ENCODE measurements around the gene ADAMTS9. TPM values are rescaled to one million over a fixed set of nuclear protein-coding genes. Genes with fewer than 3 reads are reported as not detected.

ADAMTS9 gene
- total RNA-seq, 1 experiment from 2014 or later: 3.3 TPM

GRCh38 chr3:64490180-64490724 is 197.5 kb downstream of the ADAMTS9 start:
- no peak for DNase-seq (ENCODE audit: low read depth)

DNA sequence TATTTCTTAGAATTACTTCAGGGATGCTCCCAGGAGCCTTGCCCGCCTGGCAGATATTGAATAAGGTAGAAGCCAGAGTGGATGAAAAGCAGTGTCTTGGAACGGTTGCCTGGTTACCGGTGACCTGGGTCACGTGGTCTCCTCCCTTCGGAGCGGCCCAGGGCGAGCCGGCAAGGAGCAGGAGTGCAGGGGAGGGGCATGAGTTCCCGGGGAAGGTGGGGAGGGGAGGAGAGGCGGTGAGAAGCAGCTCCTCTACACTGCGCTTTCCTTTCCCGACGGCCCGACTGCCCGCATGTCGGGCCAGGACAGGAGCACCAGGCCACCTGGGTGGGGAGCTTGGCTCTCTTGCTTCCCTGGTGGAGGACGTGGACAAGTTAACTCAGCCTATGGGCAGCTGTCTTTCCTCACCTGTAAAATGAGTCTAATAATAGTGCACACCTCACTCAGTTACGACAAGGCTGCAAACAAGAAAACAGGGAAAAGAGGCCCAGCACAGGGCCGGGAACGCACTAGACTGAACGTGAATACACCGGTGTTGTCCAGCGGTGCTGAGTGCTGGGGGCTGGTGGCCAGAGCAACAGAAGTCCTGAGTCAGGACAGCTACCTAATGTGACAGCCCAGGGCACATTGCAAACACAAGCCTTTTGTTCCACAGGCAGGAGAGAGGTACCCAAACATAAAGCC is 198.3 kb downstream of the ADAMTS9 start:
- peak; percentile 11 for DNase-seq (ENCODE audit: low read depth)

DNA sequence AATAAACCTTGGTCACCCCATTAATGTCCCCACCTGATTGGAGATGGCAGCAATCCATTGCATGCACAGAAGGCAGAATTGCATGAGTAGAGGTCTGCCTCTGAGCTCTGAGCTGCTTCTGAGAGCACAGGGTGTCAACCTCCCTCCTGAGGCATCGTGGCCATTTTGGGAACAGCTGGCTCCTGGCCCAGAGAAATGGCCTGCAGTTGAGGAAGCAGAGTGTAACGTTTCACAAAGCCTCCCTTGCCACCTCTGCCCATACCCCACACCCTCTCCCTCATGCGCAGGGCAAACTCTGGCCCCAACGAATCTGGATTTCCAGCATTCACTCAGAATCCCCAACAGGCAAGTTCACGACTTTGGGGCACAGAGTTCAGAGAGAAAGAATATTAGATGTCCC is 198.9 kb downstream of the ADAMTS9 start:
- DNase-seq (ENCODE audit: low read depth): no peak

DNA sequence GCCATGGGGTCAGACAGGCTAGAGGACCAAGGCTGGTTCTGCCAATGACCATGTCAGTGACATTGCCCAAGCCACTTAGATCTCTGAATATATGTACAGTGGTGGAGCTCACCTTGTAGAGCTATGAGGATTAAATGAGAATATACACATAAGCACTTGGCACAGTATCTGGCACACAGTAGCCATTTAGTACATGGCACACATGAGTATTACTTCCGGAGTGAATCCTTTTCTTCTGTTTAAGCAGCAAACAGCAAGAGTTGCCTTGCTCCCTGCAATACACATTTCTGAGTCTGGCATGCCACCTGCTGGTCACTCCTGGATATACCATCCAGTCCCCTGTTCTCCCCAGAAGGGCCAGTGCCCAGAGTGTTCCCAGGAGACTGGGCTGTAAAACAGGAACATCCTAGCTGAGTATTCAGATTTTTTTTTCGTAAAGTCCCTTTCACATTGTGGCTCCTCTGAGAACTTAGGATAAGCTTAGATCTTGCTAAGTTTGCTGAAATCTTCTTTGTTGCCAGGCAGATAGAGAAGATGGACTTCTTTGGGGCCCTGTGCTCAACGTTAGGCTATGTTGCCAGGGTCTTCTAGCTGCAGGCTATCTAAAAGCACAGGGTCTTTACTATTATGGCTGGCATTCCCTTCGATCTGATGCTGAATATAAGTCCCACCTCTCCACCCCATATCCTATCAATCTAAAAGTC is 203.4 kb downstream of the ADAMTS9 start:
- DNase-seq (ENCODE audit: low read depth): peak; percentile 73

- DNase-seq (ENCODE audit: low read depth): no peak
These were observed 204.3 kb downstream of the ADAMTS9 start for GRCh38 chr3:64483467-64483866.

DNA sequence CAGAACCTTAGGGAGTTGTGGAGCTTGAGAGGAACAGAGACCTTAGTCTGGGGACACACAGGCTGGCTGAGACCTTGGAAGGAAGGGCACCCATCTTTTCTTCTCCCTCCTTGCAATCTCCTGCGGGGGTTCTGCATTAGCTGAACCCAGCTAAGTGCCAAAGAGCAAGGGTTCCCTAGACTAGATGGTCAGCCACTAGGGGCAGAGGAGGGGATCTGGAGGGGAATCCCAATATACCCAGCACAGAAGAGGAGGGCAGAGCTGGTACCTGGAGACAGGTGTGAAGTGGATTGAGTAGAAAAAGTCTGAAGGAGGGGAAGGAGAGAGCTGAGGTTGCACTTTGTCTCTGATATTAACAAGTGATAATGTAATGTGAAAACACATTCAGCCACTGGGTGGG is 212.8 kb downstream of the ADAMTS9 start:
- DNase-seq (ENCODE audit: low read depth): no peak

DNA sequence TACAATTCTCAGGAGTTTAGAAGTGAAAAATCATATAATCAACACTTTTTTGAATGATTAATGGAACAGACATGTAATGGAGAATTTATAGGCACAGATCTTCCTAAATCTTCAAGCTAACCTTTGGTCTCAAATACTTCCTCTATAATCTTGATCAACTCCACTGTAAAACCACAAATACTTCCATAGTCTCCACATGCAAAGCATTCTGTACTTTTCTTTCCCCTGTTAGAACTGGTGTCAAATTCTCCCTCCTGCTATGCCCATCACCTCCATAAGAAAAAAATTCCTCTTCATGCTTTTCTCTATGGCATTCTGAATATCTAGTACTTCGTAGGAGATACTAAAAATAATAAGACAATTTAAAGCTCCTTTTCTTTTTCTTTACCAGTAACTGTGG is 214.3 kb downstream of the ADAMTS9 start:
- DNase-seq (ENCODE audit: low read depth): no peak

- no peak for DNase-seq (ENCODE audit: low read depth)
These were observed 217.4 kb downstream of the ADAMTS9 start for GRCh38 chr3:64470436-64470835.

DNA sequence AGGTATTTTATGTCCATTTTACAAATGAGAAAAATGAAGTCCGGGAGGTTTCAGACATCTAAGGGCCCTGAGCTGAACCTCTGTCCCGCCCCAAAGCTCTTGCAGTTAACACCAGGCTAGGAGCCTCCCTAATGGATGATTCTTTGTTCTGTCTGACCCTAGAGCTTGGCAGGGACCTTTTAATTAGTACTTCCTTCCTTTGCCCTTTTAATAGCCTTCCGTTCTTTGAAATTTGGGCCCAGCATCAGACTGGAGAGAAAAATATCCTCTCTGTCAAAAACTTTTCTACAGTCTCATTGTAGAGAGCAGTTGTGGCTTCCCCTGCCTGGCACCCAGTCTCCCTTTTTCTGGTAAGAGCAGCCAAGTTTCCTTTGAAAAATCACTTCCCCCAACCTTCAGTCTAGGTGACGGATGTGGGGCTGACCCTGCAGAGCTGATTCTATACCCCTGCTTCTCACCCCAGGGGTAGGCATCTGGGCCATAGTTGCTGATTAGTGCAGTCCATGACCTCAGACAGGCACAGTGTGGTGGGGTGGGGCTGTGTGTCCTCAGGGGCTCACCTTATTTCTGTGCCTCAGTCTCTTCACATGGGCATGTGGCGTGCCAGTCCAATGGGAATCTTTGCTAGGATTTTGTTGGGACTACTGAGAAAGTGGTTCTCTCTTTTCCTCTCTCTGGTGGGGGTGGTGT is 220.4 kb downstream of the ADAMTS9 start:
- no peak for DNase-seq (ENCODE audit: low read depth)
